Neural progenitor cell (in vitro differentiated cells): Measurements from ENCODE around the gene KRTAP22-1. TPM values are rescaled to one million over a fixed set of nuclear protein-coding genes. Genes with fewer than 3 reads are reported as not detected.

Experiments
- DNase-seq: peaks from one replicate; pipeline ENCODE4 v3.0.0-alpha.2; 2016; ENCODE audit warnings: low spot score
- H2AFZ ChIP-seq: fragments of 200-600 bp; sonication (generic); replicated peaks from 2 replicates; pipeline ENCODE4 v1.6.1; 2016; ENCODE audit warnings: antibody characterized with exemption
- H3F3A ChIP-seq: fragments of 200-600 bp; sonication (generic); 2 replicates; pipeline ENCODE4 v1.6.1; 2016; ENCODE audit warnings: antibody characterized with exemption, low read depth
- H3K27ac ChIP-seq: fragments of 200-600 bp; sonication (generic); 2 replicates; pipeline ENCODE4 v1.5.1; 2016; ENCODE audit warnings: mild to moderate bottlenecking
- H3K27me3 ChIP-seq: fragments of 200-600 bp; sonication (generic); 2 replicates; pipeline ENCODE4 v1.6.1; 2016; ENCODE audit warnings: mild to moderate bottlenecking, moderate library complexity
- H3K36me3 ChIP-seq: fragments of 200-600 bp; sonication (generic); 2 replicates; pipeline ENCODE4 v1.5.1; 2016
- H3K4me1 ChIP-seq: fragments of 200-600 bp; sonication (generic); 2 replicates; pipeline ENCODE4 v1.6.1; 2016; ENCODE audit warnings: mixed run types
- H3K4me2 ChIP-seq: fragments of 200-600 bp; sonication (generic); 2 replicates; pipeline ENCODE4 v1.6.1; 2016
- H3K4me3 ChIP-seq: fragments of 200-600 bp; sonication (generic); 2 replicates; pipeline ENCODE4 v1.5.1; 2016
- H3K79me2 ChIP-seq: fragments of 200-600 bp; sonication (generic); 2 replicates; pipeline ENCODE4 v1.6.1; 2016; ENCODE audit warnings: low read depth
- H3K9ac ChIP-seq: fragments of 200-600 bp; sonication (generic); 2 replicates; pipeline ENCODE4 v1.6.1; 2016
- H3K9me3 ChIP-seq: fragments of 200-600 bp; sonication (generic); 2 replicates; pipeline ENCODE4 v1.5.1; 2016; ENCODE audit warnings: low read depth
- H4K20me1 ChIP-seq: fragments of 200-600 bp; sonication (generic); 2 replicates; pipeline ENCODE4 v1.6.1; 2016; ENCODE audit warnings: low read depth
- H3K27ac Mint-ChIP-seq: 3 replicates; pipeline ENCODE4 v1.8.0; 2021; ENCODE audit warnings: mixed read lengths
- H3K27me3 Mint-ChIP-seq: 2 replicates; pipeline ENCODE4 v1.8.0; 2022; ENCODE audit warnings: low read depth, mild to moderate bottlenecking, inconsistent platforms, moderate library complexity, mixed read lengths; ENCODE audit not compliant: insufficient read depth
- H3K36me3 Mint-ChIP-seq: 3 replicates; pipeline ENCODE4 v1.8.0; 2021; ENCODE audit warnings: mixed read lengths
- H3K4me1 Mint-ChIP-seq: 3 replicates; pipeline ENCODE4 v1.8.0; 2021; ENCODE audit warnings: mixed read lengths
- H3K4me3 Mint-ChIP-seq: 3 replicates; pipeline ENCODE4 v1.8.0; 2021; ENCODE audit warnings: mild to moderate bottlenecking, moderate library complexity, mixed read lengths
- H3K9me3 Mint-ChIP-seq: 3 replicates; pipeline ENCODE4 v1.8.0; 2020; ENCODE audit warnings: mixed read lengths
- CTCF ChIP-seq: fragments of 200-600 bp; sonication (generic); IDR thresholded peaks from 2 replicates; pipeline ENCODE4 v1.5.1; 2017; ENCODE audit warnings: antibody characterized with exemption, mild to moderate bottlenecking
- EZH2 ChIP-seq: fragments of 200-600 bp; sonication (generic); IDR thresholded peaks from 2 replicates; pipeline ENCODE4 v1.6.1; 2017; ENCODE audit warnings: antibody characterized with exemption, mild to moderate bottlenecking, moderate library complexity
- EZH2phosphoT487 ChIP-seq: fragments of 200-600 bp; sonication (generic); IDR thresholded peaks from 2 replicates; pipeline ENCODE4 v1.6.1; 2017; ENCODE audit warnings: antibody characterized with exemption
- total RNA-seq: library from RNA; depleted of rRNA; stranded (reverse); fragments of >200 nt; gene quantifications from 2 replicates; pipeline ENCODE4 v1.2.3, GENCODE V29; 2015; ENCODE audit warnings: low replicate concordance

KRTAP22-1 gene
- total RNA-seq: not detected in 2 replicates

DNA sequence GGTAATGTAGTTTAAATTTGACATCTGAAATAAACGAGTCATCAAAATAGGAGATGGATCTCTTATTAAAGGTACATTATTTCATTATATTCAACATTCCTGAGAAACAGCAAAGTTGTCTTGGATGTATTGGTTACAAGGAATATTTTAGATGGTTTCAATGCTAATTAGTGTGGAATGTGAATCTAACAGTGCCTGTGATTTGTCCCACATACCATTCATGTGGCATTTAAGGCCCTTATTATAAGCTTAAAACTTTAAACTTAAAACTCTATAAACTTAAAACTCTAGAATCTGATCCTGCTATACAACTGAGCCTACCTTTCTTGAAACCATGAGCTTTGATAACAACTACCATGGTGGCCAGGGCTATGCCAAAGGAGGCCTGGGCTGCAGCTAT, at the start of gene KRTAP22-1:
TSS of gene KRTAP22-1 (plus strand) at position 301 of the 400 bp plus-strand sequence.
- Mint-ChIP-seq H3K4me3 (no peak within 1 kb of the TSS), H3K4me1 (no peaks in the 10 kb centered on the region), H3K27me3 (peaks cover 2% of the 10 kb centered on the region), H3K9me3 (no peaks in the 10 kb centered on the region), H3K27ac (no peak within 1 kb of the TSS), H3K36me3 (no peaks in the 10 kb centered on the region)
- Histone ChIP-seq H3K4me3 (no peak within 1 kb of the TSS), H2AFZ (no peak within 1 kb of the TSS), H3K79me2 (no peaks in the 10 kb centered on the region), H3K27me3 (no peaks in the 10 kb centered on the region), H3K36me3 (no peaks in the 10 kb centered on the region), H4K20me1 (no peaks in the 10 kb centered on the region), H3K4me2 (no peak within 1 kb of the TSS), H3K9ac (no peak within 1 kb of the TSS), H3F3A (no peaks in the 10 kb centered on the region), H3K9me3 (peaks cover 5% of the 10 kb centered on the region), H3K27ac (no peak within 1 kb of the TSS), H3K4me1 (no peaks in the 10 kb centered on the region)
- no peak for TF ChIP-seq CTCF
- no peak for TF ChIP-seq EZH2phosphoT487
- no peak for TF ChIP-seq EZH2
- no peak for DNase-seq

GRCh38 chr21:30552782-30553181, 48.1 kb upstream of the KRTAP22-1 start:
- Mint-ChIP-seq H3K27me3 (peaks cover 3% of the 10 kb centered on the region), H3K27ac (no peak overlapping the region), H3K36me3 (no peaks in the 10 kb centered on the region), H3K4me1 (no peaks in the 10 kb centered on the region), H3K4me3 (no peak overlapping the region), H3K9me3 (peaks cover 4% of the 10 kb centered on the region)
- Histone ChIP-seq H3K9me3 (peaks cover 34% of the 10 kb centered on the region), H3K27me3 (no peaks in the 10 kb centered on the region), H3K9ac (no peak overlapping the region), H4K20me1 (no peaks in the 10 kb centered on the region), H3F3A (no peaks in the 10 kb centered on the region), H3K36me3 (peaks cover 5% of the 10 kb centered on the region), H3K4me2 (no peak overlapping the region), H3K4me1 (no peaks in the 10 kb centered on the region), H3K79me2 (no peaks in the 10 kb centered on the region), H2AFZ (no peak overlapping the region), H3K4me3 (no peak overlapping the region), H3K27ac (no peak overlapping the region)
- no peak for DNase-seq
- TF ChIP-seq CTCF (no peak), EZH2phosphoT487 (no peak), EZH2 (no peak)

DNA sequence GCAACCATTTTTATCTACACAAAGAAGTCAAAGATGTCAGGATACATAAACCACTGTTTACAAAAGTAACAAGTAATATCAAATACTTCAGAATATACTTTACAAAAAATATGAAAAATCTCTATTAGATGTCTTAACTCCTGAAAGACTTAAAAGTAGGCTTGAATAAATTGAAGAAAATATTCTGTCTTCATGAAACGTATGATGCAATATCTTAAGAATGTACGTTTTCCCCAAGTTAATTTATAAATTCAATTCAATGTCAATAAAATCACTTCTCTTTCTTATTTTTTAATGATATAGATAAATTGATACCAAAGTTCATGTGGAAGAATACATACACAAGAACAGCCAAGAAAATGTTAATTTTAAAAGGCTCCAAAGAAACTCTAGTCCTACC, 45.8 kb upstream of the KRTAP22-1 start:
- H3K27me3 ChIP-seq: no peaks in the 10 kb centered on the region
- no peak overlapping the region for H3K4me2 ChIP-seq
- peaks cover 37% of the 10 kb centered on the region for H3K9me3 ChIP-seq
- no peak overlapping the region for H3K27ac Mint-ChIP-seq
- no peaks in the 10 kb centered on the region for H3F3A ChIP-seq
- no peak for TF ChIP-seq CTCF
- no peak for TF ChIP-seq EZH2
- TF ChIP-seq EZH2phosphoT487: no peak
- H3K36me3 Mint-ChIP-seq: no peaks in the 10 kb centered on the region
- H3K4me3 Mint-ChIP-seq: no peak overlapping the region
- H3K4me1 Mint-ChIP-seq: no peaks in the 10 kb centered on the region
- no peak for DNase-seq
- H4K20me1 ChIP-seq: no peaks in the 10 kb centered on the region
- H3K27ac ChIP-seq: no peak overlapping the region
- no peak overlapping the region for H3K4me3 ChIP-seq
- H3K9me3 Mint-ChIP-seq: peaks cover 4% of the 10 kb centered on the region
- H3K36me3 ChIP-seq: peaks cover 5% of the 10 kb centered on the region
- H3K79me2 ChIP-seq: no peaks in the 10 kb centered on the region
- peaks cover 5% of the 10 kb centered on the region for H3K27me3 Mint-ChIP-seq
- H3K4me1 ChIP-seq: no peaks in the 10 kb centered on the region
- no peak overlapping the region for H2AFZ ChIP-seq
- no peak overlapping the region for H3K9ac ChIP-seq
